ENCODE data around the gene B3GAT3. TPM values are rescaled to one million over a fixed set of nuclear protein-coding genes. Genes with fewer than 3 reads are reported as not detected.

B3GAT3 gene
- total RNA-seq, 2 donors from 2014 or later: 69.6 to 79.5 TPM

- ATAC-seq: peak; percentile 44 to 72
Measured at GRCh38 chr11:62611705-62612365, 10.0 kb downstream of the B3GAT3 start.

GRCh38 chr11:62610814-62611704 is 10.7 kb downstream of the B3GAT3 start:
- Mint-ChIP-seq H3K9me3 (no peaks in the 10 kb centered on the region), H3K27ac (peak overlapping the region; percentile 91 to 99), H3K36me3 (peaks cover 15% of the 10 kb centered on the region in 2 donors)
- ATAC-seq (no peak), DNase-seq (ENCODE audit: low spot score in 2 of 2) (no peak)

More at GRCh38 chr11:62611705-62612365, 10.0 kb downstream of the B3GAT3 start:
- no peaks in the 10 kb centered on the region for H3K9me3 Mint-ChIP-seq
- H3K27ac Mint-ChIP-seq: peak overlapping the region; percentile 91 to 99
- DNase-seq (ENCODE audit: low spot score in 2 of 2): peak in 1 of 2 donors; percentile 70
- H3K36me3 Mint-ChIP-seq: peaks cover 15% of the 10 kb centered on the region in 2 donors

- peaks cover 15% of the 10 kb centered on the region in 2 donors for H3K36me3 Mint-ChIP-seq
- no peak for ATAC-seq
Measured at GRCh38 chr11:62610403-62610802, 11.4 kb downstream of the B3GAT3 start.

GRCh38 chr11:62608776-62609175 is 13.0 kb downstream of the B3GAT3 start:
- DNase-seq (ENCODE audit: low spot score in 2 of 2): no peak
- Mint-ChIP-seq H3K27ac (peak overlapping the region; percentile 4 to 53), H3K9me3 (no peaks in the 10 kb centered on the region), H3K36me3 (peaks cover 20% of the 10 kb centered on the region in 2 donors)
- no peak for ATAC-seq

More at GRCh38 chr11:62610403-62610802, 11.4 kb downstream of the B3GAT3 start:
- H3K27ac Mint-ChIP-seq: peak overlapping the region; percentile 91 to 93
- no peaks in the 10 kb centered on the region for H3K9me3 Mint-ChIP-seq
- DNase-seq (ENCODE audit: low spot score in 2 of 2): no peak

- Mint-ChIP-seq H3K36me3 (peaks cover 28 to 31% of the 10 kb centered on the region in 2 donors), H3K9me3 (no peaks in the 10 kb centered on the region), H3K27ac (peak overlapping the region in 1 of 2 donors; percentile 18)
- DNase-seq (ENCODE audit: low spot score in 2 of 2) (no peak), ATAC-seq (no peak)
Measured at GRCh38 chr11:62607714-62608113, 14.1 kb downstream of the B3GAT3 start.

- no peaks in the 10 kb centered on the region for H3K9me3 Mint-ChIP-seq
- peak overlapping the region in 1 of 2 donors; percentile 55 for H3K27ac Mint-ChIP-seq
- H3K36me3 Mint-ChIP-seq: peaks cover 27 to 32% of the 10 kb centered on the region in 2 donors
- ATAC-seq (no peak), DNase-seq (ENCODE audit: low spot score in 2 of 2) (no peak)
Measured at GRCh38 chr11:62605902-62606301, 15.9 kb downstream of the B3GAT3 start.

- no peak for ATAC-seq
- no peaks in the 10 kb centered on the region for H3K9me3 Mint-ChIP-seq
- no peak for DNase-seq (ENCODE audit: low spot score in 2 of 2)
- H3K27ac Mint-ChIP-seq: peak overlapping the region in 1 of 2 donors; percentile 28
- H3K36me3 Mint-ChIP-seq: peaks cover 28 to 32% of the 10 kb centered on the region in 2 donors
Measured at GRCh38 chr11:62605467-62605866, 16.3 kb downstream of the B3GAT3 start.

- H3K27ac Mint-ChIP-seq: peak overlapping the region in 1 of 2 donors; percentile 28
- DNase-seq (ENCODE audit: low spot score in 2 of 2): no peak
Measured at GRCh38 chr11:62604460-62605120, 17.2 kb downstream of the B3GAT3 start.

GRCh38 chr11:62603776-62604299 is 17.9 kb downstream of the B3GAT3 start:
- Mint-ChIP-seq H3K27ac (peak overlapping the region in 1 of 2 donors; percentile 22), H3K36me3 (peaks cover 39 to 43% of the 10 kb centered on the region in 2 donors), H3K9me3 (no peaks in the 10 kb centered on the region)
- no peak for DNase-seq (ENCODE audit: low spot score in 2 of 2)
- no peak for ATAC-seq

More at GRCh38 chr11:62604460-62605120, 17.2 kb downstream of the B3GAT3 start:
- ATAC-seq: no peak
- Mint-ChIP-seq H3K9me3 (no peaks in the 10 kb centered on the region), H3K36me3 (peaks cover 31 to 36% of the 10 kb centered on the region in 2 donors)

- no peaks in the 10 kb centered on the region for H3K9me3 Mint-ChIP-seq
- no peak for DNase-seq (ENCODE audit: low spot score in 2 of 2)
- no peak for ATAC-seq
- H3K36me3 Mint-ChIP-seq: peaks cover 47 to 51% of the 10 kb centered on the region in 2 donors
- H3K27ac Mint-ChIP-seq: peak overlapping the region; percentile 22 to 80
Measured at GRCh38 chr11:62603072-62603408, 18.7 kb downstream of the B3GAT3 start.

- H3K27ac Mint-ChIP-seq: peak overlapping the region; percentile 87 to 99
- no peak for DNase-seq (ENCODE audit: low spot score in 2 of 2)
- peaks cover 53 to 57% of the 10 kb centered on the region in 2 donors for H3K36me3 Mint-ChIP-seq
- peak in 1 of 2 donors; percentile 0 for ATAC-seq
- H3K9me3 Mint-ChIP-seq: no peaks in the 10 kb centered on the region
Measured at GRCh38 chr11:62602141-62603071, 19.4 kb downstream of the B3GAT3 start.

GRCh38 chr11:62601372-62602140 is 20.2 kb downstream of the B3GAT3 start, which contains the start of gene MTA2:
MTA2 (minus strand) TSS chr11:62601865; CDS start chr11:62601450, 415 bp downstream.
- H3K27ac Mint-ChIP-seq: peak within 1 kb of the TSS; percentile 87 to 99
- peaks cover 58 to 62% of the 10 kb centered on the region in 2 donors for H3K36me3 Mint-ChIP-seq
- DNase-seq (ENCODE audit: low spot score in 2 of 2) (peak; percentile 99 to 100), ATAC-seq (peak; percentile 75 to 85)
- H3K9me3 Mint-ChIP-seq: no peaks in the 10 kb centered on the region

- peak overlapping the region; percentile 87 to 97 for H3K27ac Mint-ChIP-seq
- H3K36me3 Mint-ChIP-seq: peaks cover 60 to 62% of the 10 kb centered on the region in 2 donors
- no peaks in the 10 kb centered on the region for H3K9me3 Mint-ChIP-seq
- DNase-seq (ENCODE audit: low spot score in 2 of 2) (peak; percentile 48 to 64), ATAC-seq (peak; percentile 9 to 17)
Measured at GRCh38 chr11:62601122-62601371, 20.7 kb downstream of the B3GAT3 start.

- DNase-seq (ENCODE audit: low spot score in 2 of 2) (no peak), ATAC-seq (peak in 1 of 2 donors; percentile 8)
- Mint-ChIP-seq H3K36me3 (peaks cover 62 to 65% of the 10 kb centered on the region in 2 donors), H3K9me3 (no peaks in the 10 kb centered on the region), H3K27ac (peak overlapping the region; percentile 87 to 97)
Measured at GRCh38 chr11:62600367-62601121, 21.2 kb downstream of the B3GAT3 start.

Measured in activated naive CD4-positive, alpha-beta T cell treated with anti-CD3 and anti-CD28 coated beads, Interleukin-2, amount 50 U/mL, for 72 hours (primary cell).